GM23338 (cell line): ENCODE measurements around the gene FDX1.
A peak's percentile ranks its signal among the peaks of the same experiment; 100 is the strongest.

Source experiments
- CREB1 ChIP-seq: fragments of 250-450 bp; sonication (Bioruptor Pico); IDR thresholded peaks from 2 replicates; pipeline ENCODE4 v1.5.0; 2020; ENCODE audit warnings: low read depth, mild to moderate bottlenecking, moderate library complexity
- CTCF ChIP-seq, 2 experiments: fragments of 200-600 bp in 1 of 2; sonication (generic) in 1 of 2; conservative IDR thresholded peaks; 2 replicates each; pipeline versions ENCODE4 v1.5.1 to v1.6.1; 2016 to 2017; ENCODE audit warnings: antibody characterized with exemption in 2 of 2, low read depth in 2 of 2, mild to moderate bottlenecking in 2 of 2, moderate library complexity in 1 of 2
- ETS1 ChIP-seq: IDR thresholded peaks from 2 replicates; pipeline ENCODE4 v1.6.1; 2016; ENCODE audit warnings: antibody characterized with exemption
- EZH2 ChIP-seq: fragments of 200-600 bp; sonication (generic); IDR thresholded peaks from one replicate; pipeline ENCODE4 v1.8.0; 2017; ENCODE audit warnings: antibody characterized with exemption, mild to moderate bottlenecking, low read depth; ENCODE audit not compliant: unreplicated experiment
- EZH2phosphoT487 ChIP-seq: fragments of 200-600 bp; sonication (generic); IDR thresholded peaks from one replicate; pipeline ENCODE4 v1.8.1; 2018; ENCODE audit warnings: antibody characterized with exemption; ENCODE audit not compliant: unreplicated experiment
- POLR2AphosphoS5 ChIP-seq: IDR thresholded peaks from 2 replicates; pipeline ENCODE4 v1.6.1; 2016; ENCODE audit warnings: antibody characterized with exemption, low read depth
- REST ChIP-seq: IDR thresholded peaks from one replicate; pipeline ENCODE4 v1.6.1; 2018; ENCODE audit warnings: antibody characterized with exemption; ENCODE audit not compliant: unreplicated experiment
- STAT1 ChIP-seq: IDR thresholded peaks from one replicate; pipeline ENCODE4 v1.6.1; 2016; ENCODE audit warnings: antibody characterized with exemption; ENCODE audit not compliant: unreplicated experiment
- ZNF331 ChIP-seq: fragments of 250-450 bp; sonication (Bioruptor Pico); IDR thresholded peaks from 2 replicates; pipeline ENCODE4 v1.5.0; 2020; ENCODE audit warnings: low read depth, mild to moderate bottlenecking, moderate library complexity
- ZNF462 ChIP-seq: fragments of 250-450 bp; sonication (Bioruptor Pico); IDR thresholded peaks from 2 replicates; pipeline ENCODE4 v1.5.0; 2020; ENCODE audit warnings: mild to moderate bottlenecking, moderate library complexity

- TF ChIP-seq REST: no peak
- peak; percentile 84 to 93 for TF ChIP-seq CTCF (conservative IDR thresholded peaks at IDR 0.05; ENCODE audit: low read depth in 2 of 2)
- no peak for TF ChIP-seq EZH2
- no peak for TF ChIP-seq CREB1 (CRISPR knock-in tag)
- TF ChIP-seq POLR2AphosphoS5: no peak
- TF ChIP-seq EZH2phosphoT487: no peak
- no peak for TF ChIP-seq ZNF462 (CRISPR knock-in tag)
- no peak for TF ChIP-seq ETS1
- no peak for TF ChIP-seq ZNF331 (CRISPR knock-in tag)
- no peak for TF ChIP-seq STAT1
Observed at GRCh38 chr11:110478410-110478809, 48.7 kb downstream of the FDX1 start.
